ENCODE measurements around the gene CBLN1. TPM values are rescaled to one million over a fixed set of nuclear protein-coding genes. Genes with fewer than 3 reads are reported as not detected.
A peak's percentile ranks its signal among the peaks of the same experiment; 100 is the strongest.

CBLN1 gene
- total RNA-seq, 6 donors from 2014 or later, result 0.10 to 0.49 TPM; not detected in 4

GRCh38 chr16:49269201-49269600 lies 12.4 kb downstream of the CBLN1 start:
- 59 to 84% methylated on average over 3 of the region's 3 CpGs for WGBS, 2 donors
- no peak for ATAC-seq (ENCODE audit: low FRiP score in 2 of 2)
- H3K36me3 ChIP-seq, result no peaks in the 10 kb centered on the region

GRCh38 chr16:49268667-49269066 lies 13.0 kb downstream of the CBLN1 start:
- H3K27me3 ChIP-seq, result no peaks in the 10 kb centered on the region
- TF ChIP-seq POLR2A (IDR thresholded peaks at IDR 0.05) (no peak), CTCF (IDR thresholded peaks at IDR 0.05) (no peak), POLR2AphosphoS5 (IDR thresholded peaks at IDR 0.05) (no peak), EP300 (IDR thresholded peaks at IDR 0.05) (no peak)
- no peaks in the 10 kb centered on the region for H3K36me3 ChIP-seq
- H3K9me3 ChIP-seq, result no peaks in the 10 kb centered on the region
- H3K27ac ChIP-seq, result no peak overlapping the region
- no peak for ATAC-seq (ENCODE audit: low FRiP score in 2 of 2)
- H3K4me1 ChIP-seq, result no peaks in the 10 kb centered on the region
- H3K4me3 ChIP-seq, result no peak overlapping the region
- no peak for DNase-seq
- WGBS, 2 donors, result 44 to 67% methylated on average over 1 of the region's 1 CpG

More at GRCh38 chr16:49269201-49269600, 12.4 kb downstream of the CBLN1 start:
- Histone ChIP-seq H3K27ac (no peak overlapping the region), H3K4me3 (no peak overlapping the region), H3K4me1 (no peaks in the 10 kb centered on the region), H3K27me3 (no peaks in the 10 kb centered on the region), H3K9me3 (no peaks in the 10 kb centered on the region)
- DNase-seq, result no peak
- no peak for TF ChIP-seq POLR2A (IDR thresholded peaks at IDR 0.05)
- TF ChIP-seq CTCF (IDR thresholded peaks at IDR 0.05), result no peak
- no peak for TF ChIP-seq POLR2AphosphoS5 (IDR thresholded peaks at IDR 0.05)
- no peak for TF ChIP-seq EP300 (IDR thresholded peaks at IDR 0.05)

GRCh38 chr16:49262501-49262900 lies 19.1 kb downstream of the CBLN1 start:
- TF ChIP-seq POLR2A (IDR thresholded peaks at IDR 0.05), result no peak
- TF ChIP-seq CTCF (IDR thresholded peaks at IDR 0.05), result no peak
- no peak for TF ChIP-seq EP300 (IDR thresholded peaks at IDR 0.05)
- no peak for TF ChIP-seq POLR2AphosphoS5 (IDR thresholded peaks at IDR 0.05)
- DNase-seq (no peak), ATAC-seq (ENCODE audit: low FRiP score in 2 of 2) (no peak)
- Histone ChIP-seq H3K27me3 (no peaks in the 10 kb centered on the region), H3K27ac (no peak overlapping the region), H3K4me1 (no peaks in the 10 kb centered on the region), H3K36me3 (no peaks in the 10 kb centered on the region), H3K9me3 (no peaks in the 10 kb centered on the region), H3K4me3 (no peak overlapping the region)
- WGBS, 2 donors, result 80 to 86% methylated on average over 5 of the region's 5 CpGs

- TF ChIP-seq POLR2A (IDR thresholded peaks at IDR 0.05), result no peak
- TF ChIP-seq POLR2AphosphoS5 (IDR thresholded peaks at IDR 0.05), result no peak
- TF ChIP-seq CTCF (IDR thresholded peaks at IDR 0.05), result no peak
- no peak for TF ChIP-seq EP300 (IDR thresholded peaks at IDR 0.05)
- Histone ChIP-seq H3K27ac (no peak overlapping the region), H3K9me3 (no peaks in the 10 kb centered on the region), H3K36me3 (no peaks in the 10 kb centered on the region), H3K4me3 (no peak overlapping the region), H3K4me1 (no peaks in the 10 kb centered on the region), H3K27me3 (no peaks in the 10 kb centered on the region)
- ATAC-seq (ENCODE audit: low FRiP score in 2 of 2) (peak in 1 of 2 donors; percentile 16), DNase-seq (no peak)
Observed at GRCh38 chr16:49261930-49262329, 19.7 kb downstream of the CBLN1 start.

GRCh38 chr16:49260956-49261530 lies 20.6 kb downstream of the CBLN1 start:
- H3K36me3 ChIP-seq, result no peaks in the 10 kb centered on the region
- H3K4me1 ChIP-seq, result no peaks in the 10 kb centered on the region
- WGBS, 2 donors, result 47 to 63% methylated on average over 7 to 8 of the region's 8 CpGs
- no peak overlapping the region for H3K4me3 ChIP-seq
- TF ChIP-seq CTCF (IDR thresholded peaks at IDR 0.05) (no peak), POLR2A (IDR thresholded peaks at IDR 0.05) (no peak), POLR2AphosphoS5 (IDR thresholded peaks at IDR 0.05) (no peak), EP300 (IDR thresholded peaks at IDR 0.05) (no peak)
- H3K27me3 ChIP-seq, result no peaks in the 10 kb centered on the region
- no peak for DNase-seq
- peak in 1 of 2 donors; percentile 30 for ATAC-seq (ENCODE audit: low FRiP score in 2 of 2)
- no peak overlapping the region for H3K27ac ChIP-seq
- H3K9me3 ChIP-seq, result no peaks in the 10 kb centered on the region
